Fibroblast of lung (primary cell): ENCODE measurements around the gene LRRK1. TPM values are rescaled to one million over a fixed set of nuclear protein-coding genes. Genes with fewer than 3 reads are reported as not detected.

Experiments used
- DNase-seq, 2 donors: peaks; one replicate each; pipeline versions ENCODE4 v3.0.0 to v3.0.0-alpha.2; 2010; ENCODE audit warnings: low read depth in 2 of 2
- H2AFZ ChIP-seq: 2 replicates; pipeline ENCODE4 v1.5.1; 2012; ENCODE audit warnings: low read length, control low read depth, inconsistent platforms
- H3K27ac ChIP-seq: 2 replicates; pipeline ENCODE4 v1.5.1; 2011; ENCODE audit warnings: low read length, control low read depth; ENCODE audit not compliant: insufficient read depth
- H3K27me3 ChIP-seq: 2 replicates; pipeline ENCODE4 v1.5.1; 2011; ENCODE audit warnings: mild to moderate bottlenecking, low read length; ENCODE audit not compliant: control insufficient read depth, insufficient read depth
- H3K36me3 ChIP-seq: 2 replicates; pipeline ENCODE4 v1.5.1; 2011; ENCODE audit warnings: low read length; ENCODE audit not compliant: control insufficient read depth, insufficient read depth
- H3K4me1 ChIP-seq: 2 replicates; pipeline ENCODE4 v1.5.1; 2011; ENCODE audit warnings: low read length; ENCODE audit not compliant: control insufficient read depth, insufficient read depth; ENCODE audit errors: extremely low read depth
- H3K4me2 ChIP-seq: 2 replicates; pipeline ENCODE4 v1.5.1; 2011; ENCODE audit warnings: low read length, control low read depth; ENCODE audit not compliant: insufficient read depth; ENCODE audit errors: extremely low read depth
- H3K4me3 ChIP-seq, 4 experiments: fragments of 200-600 bp in 1 of 4; sonication (generic) in 1 of 4; replicated peaks in 1 of 4; 2 replicates each; pipeline ENCODE4 v1.5.1; 2011 to 2016; ENCODE audit warnings: low read length in 4 of 4, low read depth in 3 of 4, mild to moderate bottlenecking in 3 of 4, control low read depth in 2 of 4, inconsistent platforms in 1 of 4, mixed read lengths in 1 of 4; ENCODE audit not compliant: insufficient read depth in 1 of 4; ENCODE audit errors: control extremely low read depth in 1 of 4
- H3K79me2 ChIP-seq: 2 replicates; pipeline ENCODE4 v1.5.1; 2012; ENCODE audit warnings: mild to moderate bottlenecking, low read length, inconsistent platforms; ENCODE audit not compliant: control insufficient read depth, insufficient read depth
- H3K9ac ChIP-seq: 2 replicates; pipeline ENCODE4 v1.5.1; 2011; ENCODE audit warnings: mild to moderate bottlenecking, low read length, control low read depth; ENCODE audit not compliant: insufficient read depth
- H3K9me3 ChIP-seq: 2 replicates; pipeline ENCODE4 v1.5.1; 2012; ENCODE audit warnings: low read depth, low read length; ENCODE audit not compliant: control insufficient read depth, insufficient read depth
- H4K20me1 ChIP-seq: 2 replicates; pipeline ENCODE4 v1.5.1; 2011; ENCODE audit warnings: low read length; ENCODE audit not compliant: control insufficient read depth, insufficient read depth; ENCODE audit errors: extremely low read depth
- EZH2 ChIP-seq: IDR thresholded peaks from 2 replicates; pipeline ENCODE4 v1.5.1; 2012; ENCODE audit warnings: low read length, control low read depth, mild to moderate bottlenecking; ENCODE audit errors: missing control alignments
- polyA plus RNA-seq, 2 donors: library from polyadenylated mRNA; depleted of rRNA in 1 of 2; stranded (reverse) in 1 of 2; unstranded in 1 of 2; fragments of >200 nt; gene quantifications; 2 replicates each; pipeline ENCODE4 v1.2.1, GENCODE V29; 2011 to 2012; ENCODE audit warnings: missing spikeins in 1 of 2
- total RNA-seq: library from RNA; depleted of rRNA; stranded (reverse); fragments of >200 nt; gene quantifications from 2 replicates; pipeline ENCODE4 v1.2.1, GENCODE V29; 2014
- TF ChIP-seq, protein P1 (sequence below), 2 donors: IDR thresholded peaks in 1 of 2; conservative IDR thresholded peaks in 1 of 2; 1 replicate in 1 of 2; 2 replicates in 1 of 2; pipeline ENCODE4 v1.5.1; 2011 to 2012; ENCODE audit warnings: low read length in 2 of 2, control low read depth in 1 of 2, inconsistent platforms in 1 of 2, low read depth in 1 of 2, mild to moderate bottlenecking in 1 of 2

Gene LRRK1
- total and polyA plus RNA-seq, 2 donors (not counting 1 experiment from before 2014, with no cell fraction given): 3.8 to 12.2 TPM

DNA sequence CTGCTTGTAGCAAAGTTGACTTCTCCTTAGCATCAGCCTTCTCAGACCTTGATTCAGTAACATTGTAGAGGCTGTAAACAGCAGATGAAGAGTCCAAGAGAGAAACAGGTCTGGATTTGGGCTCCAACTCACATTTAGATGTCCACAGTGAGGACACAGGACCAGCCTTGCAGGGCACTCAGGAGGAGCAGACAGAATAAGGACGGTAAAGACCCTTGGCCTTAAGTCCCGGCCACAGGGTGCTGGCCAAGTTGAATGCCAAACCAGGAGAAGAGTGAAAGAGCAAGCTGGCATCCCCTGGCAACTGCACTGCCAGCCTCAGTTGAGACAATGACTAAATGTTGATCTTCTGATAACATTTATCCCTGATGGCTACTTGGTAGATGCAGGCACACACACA is 136.3 kb downstream of the LRRK1 start:
- H3K36me3 ChIP-seq: peaks cover 4% of the 10 kb centered on the region
- H3K79me2 ChIP-seq: no peaks in the 10 kb centered on the region
- H3K4me1 ChIP-seq: no peaks in the 10 kb centered on the region
- no peak overlapping the region for H3K4me3 ChIP-seq
- H3K27ac ChIP-seq: no peak overlapping the region
- no peak for DNase-seq
- no peaks in the 10 kb centered on the region for H3K27me3 ChIP-seq
- no peak overlapping the region for H3K9ac ChIP-seq
- no peak overlapping the region for H3K4me2 ChIP-seq
- no peaks in the 10 kb centered on the region for H3K9me3 ChIP-seq
- no peaks in the 10 kb centered on the region for H4K20me1 ChIP-seq
- TF ChIP-seq, protein P1, sequence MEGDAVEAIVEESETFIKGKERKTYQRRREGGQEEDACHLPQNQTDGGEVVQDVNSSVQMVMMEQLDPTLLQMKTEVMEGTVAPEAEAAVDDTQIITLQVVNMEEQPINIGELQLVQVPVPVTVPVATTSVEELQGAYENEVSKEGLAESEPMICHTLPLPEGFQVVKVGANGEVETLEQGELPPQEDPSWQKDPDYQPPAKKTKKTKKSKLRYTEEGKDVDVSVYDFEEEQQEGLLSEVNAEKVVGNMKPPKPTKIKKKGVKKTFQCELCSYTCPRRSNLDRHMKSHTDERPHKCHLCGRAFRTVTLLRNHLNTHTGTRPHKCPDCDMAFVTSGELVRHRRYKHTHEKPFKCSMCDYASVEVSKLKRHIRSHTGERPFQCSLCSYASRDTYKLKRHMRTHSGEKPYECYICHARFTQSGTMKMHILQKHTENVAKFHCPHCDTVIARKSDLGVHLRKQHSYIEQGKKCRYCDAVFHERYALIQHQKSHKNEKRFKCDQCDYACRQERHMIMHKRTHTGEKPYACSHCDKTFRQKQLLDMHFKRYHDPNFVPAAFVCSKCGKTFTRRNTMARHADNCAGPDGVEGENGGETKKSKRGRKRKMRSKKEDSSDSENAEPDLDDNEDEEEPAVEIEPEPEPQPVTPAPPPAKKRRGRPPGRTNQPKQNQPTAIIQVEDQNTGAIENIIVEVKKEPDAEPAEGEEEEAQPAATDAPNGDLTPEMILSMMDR (conservative IDR thresholded peaks at IDR 0.05 in 1 of 2, IDR thresholded peaks at IDR 0.05 in 1 of 2; ENCODE audit: low read depth in 1 of 2, low read length in 2 of 2): no peak
- no peak for TF ChIP-seq EZH2
- H2AFZ ChIP-seq: no peak overlapping the region

DNA sequence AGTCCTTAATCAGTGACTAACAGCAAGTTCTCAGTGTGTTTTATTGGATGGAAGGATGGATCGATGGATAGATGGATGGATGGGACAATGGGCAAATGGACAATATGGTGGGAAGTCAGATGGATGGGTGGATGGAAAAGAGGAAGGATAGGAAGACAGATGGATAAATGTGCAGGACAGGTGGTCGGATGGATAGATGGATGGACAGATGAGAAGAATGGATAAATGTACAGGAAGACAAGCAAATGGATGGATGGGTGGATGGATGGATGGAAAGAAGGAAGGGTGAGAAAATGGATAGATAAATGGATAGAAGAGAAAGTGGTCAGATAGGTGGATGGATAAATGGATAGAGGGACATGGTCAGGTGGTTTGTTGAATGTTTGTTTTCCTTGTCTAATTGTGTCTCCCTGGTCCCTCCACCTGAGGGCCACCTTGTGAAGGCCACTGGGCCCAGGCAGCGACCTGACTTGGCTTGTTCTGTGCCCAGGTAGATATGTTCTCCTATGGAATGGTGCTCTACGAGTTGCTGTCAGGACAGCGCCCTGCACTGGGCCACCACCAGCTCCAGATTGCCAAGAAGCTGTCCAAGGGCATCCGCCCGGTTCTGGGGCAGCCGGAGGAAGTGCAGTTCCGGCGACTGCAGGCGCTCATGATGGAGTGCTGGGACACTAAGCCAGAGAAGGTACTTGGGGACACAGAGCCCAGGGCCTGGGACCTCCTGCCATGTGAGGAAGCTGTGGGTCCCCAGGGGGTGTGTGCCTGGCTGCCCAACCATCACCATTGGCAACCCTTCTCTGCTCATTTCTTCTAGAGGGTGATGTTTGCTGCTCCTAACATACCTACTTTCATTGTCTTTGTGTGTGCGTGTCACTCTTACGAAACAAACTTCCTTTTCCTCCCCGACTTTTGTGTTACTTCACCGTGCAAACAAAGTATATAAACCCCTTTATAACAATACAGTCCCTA is 137.5 kb downstream of the LRRK1 start:
- Histone ChIP-seq H3K36me3 (peaks cover 4% of the 10 kb centered on the region), H3K9me3 (no peaks in the 10 kb centered on the region), H3K4me1 (no peaks in the 10 kb centered on the region), H3K79me2 (no peaks in the 10 kb centered on the region), H3K27me3 (no peaks in the 10 kb centered on the region), H3K4me2 (no peak overlapping the region), H2AFZ (no peak overlapping the region), H3K27ac (no peak overlapping the region), H3K9ac (no peak overlapping the region), H3K4me3 (no peak overlapping the region), H4K20me1 (no peaks in the 10 kb centered on the region)
- no peak for DNase-seq
- TF ChIP-seq, protein P1 (conservative IDR thresholded peaks at IDR 0.05 in 1 of 2, IDR thresholded peaks at IDR 0.05 in 1 of 2; ENCODE audit: low read depth in 1 of 2, low read length in 2 of 2): no peak
- no peak for TF ChIP-seq EZH2

DNA sequence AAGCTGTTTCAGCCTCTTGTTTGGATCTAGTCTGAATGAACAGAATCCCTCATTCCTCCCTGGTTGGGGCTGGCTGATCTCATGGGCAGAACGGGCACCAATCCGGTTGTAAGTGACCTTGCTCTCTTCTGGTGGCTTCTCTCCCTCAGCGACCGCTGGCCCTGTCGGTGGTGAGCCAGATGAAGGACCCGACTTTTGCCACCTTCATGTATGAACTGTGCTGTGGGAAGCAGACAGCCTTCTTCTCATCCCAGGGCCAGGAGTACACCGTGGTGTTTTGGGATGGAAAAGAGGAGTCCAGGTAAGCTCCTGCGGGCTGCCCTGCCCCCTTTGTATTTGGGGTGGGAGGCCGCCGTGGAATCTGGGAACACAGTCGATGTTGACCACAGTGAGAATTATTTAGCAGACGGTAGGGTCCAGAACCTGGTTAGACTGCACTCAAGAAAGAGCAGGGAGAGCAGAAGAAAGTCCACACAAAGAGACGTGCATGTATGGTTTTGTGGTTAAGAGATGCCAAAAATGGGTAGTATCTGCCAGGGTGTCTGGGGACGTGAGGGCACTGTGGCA is 138.8 kb downstream of the LRRK1 start:
- no peaks in the 10 kb centered on the region for H3K4me1 ChIP-seq
- no peak overlapping the region for H3K9ac ChIP-seq
- H3K4me2 ChIP-seq: no peak overlapping the region
- no peaks in the 10 kb centered on the region for H4K20me1 ChIP-seq
- TF ChIP-seq EZH2: no peak
- TF ChIP-seq, protein P1 (conservative IDR thresholded peaks at IDR 0.05 in 1 of 2, IDR thresholded peaks at IDR 0.05 in 1 of 2; ENCODE audit: low read depth in 1 of 2, low read length in 2 of 2): no peak
- H3K27ac ChIP-seq: no peak overlapping the region
- no peaks in the 10 kb centered on the region for H3K27me3 ChIP-seq
- peaks cover 5% of the 10 kb centered on the region for H3K36me3 ChIP-seq
- DNase-seq: no peak
- H2AFZ ChIP-seq: no peak overlapping the region
- no peaks in the 10 kb centered on the region for H3K79me2 ChIP-seq
- H3K9me3 ChIP-seq: no peaks in the 10 kb centered on the region
- H3K4me3 ChIP-seq: no peak overlapping the region
